CD4-positive, alpha-beta T cell treated with Interleukin-4 for 4 hours (primary cell): ENCODE data around the gene PAQR5.
A peak's percentile ranks its signal among the peaks of the same experiment; 100 is the strongest.
"Not testable (repeated sequence)": the region's sequence is repeated elsewhere in the genome, so short reads cannot be mapped to it uniquely, and the experiment has no call there.

Experiments
- DNase-seq: peaks from one replicate; pipeline ENCODE4 v3.0.0-alpha.2; 2020

Gene PAQR5, protein sequence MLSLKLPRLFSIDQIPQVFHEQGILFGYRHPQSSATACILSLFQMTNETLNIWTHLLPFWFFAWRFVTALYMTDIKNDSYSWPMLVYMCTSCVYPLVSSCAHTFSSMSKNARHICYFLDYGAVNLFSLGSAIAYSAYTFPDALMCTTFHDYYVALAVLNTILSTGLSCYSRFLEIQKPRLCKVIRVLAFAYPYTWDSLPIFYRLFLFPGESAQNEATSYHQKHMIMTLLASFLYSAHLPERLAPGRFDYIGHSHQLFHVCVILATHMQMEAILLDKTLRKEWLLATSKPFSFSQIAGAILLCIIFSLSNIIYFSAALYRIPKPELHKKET

DNA sequence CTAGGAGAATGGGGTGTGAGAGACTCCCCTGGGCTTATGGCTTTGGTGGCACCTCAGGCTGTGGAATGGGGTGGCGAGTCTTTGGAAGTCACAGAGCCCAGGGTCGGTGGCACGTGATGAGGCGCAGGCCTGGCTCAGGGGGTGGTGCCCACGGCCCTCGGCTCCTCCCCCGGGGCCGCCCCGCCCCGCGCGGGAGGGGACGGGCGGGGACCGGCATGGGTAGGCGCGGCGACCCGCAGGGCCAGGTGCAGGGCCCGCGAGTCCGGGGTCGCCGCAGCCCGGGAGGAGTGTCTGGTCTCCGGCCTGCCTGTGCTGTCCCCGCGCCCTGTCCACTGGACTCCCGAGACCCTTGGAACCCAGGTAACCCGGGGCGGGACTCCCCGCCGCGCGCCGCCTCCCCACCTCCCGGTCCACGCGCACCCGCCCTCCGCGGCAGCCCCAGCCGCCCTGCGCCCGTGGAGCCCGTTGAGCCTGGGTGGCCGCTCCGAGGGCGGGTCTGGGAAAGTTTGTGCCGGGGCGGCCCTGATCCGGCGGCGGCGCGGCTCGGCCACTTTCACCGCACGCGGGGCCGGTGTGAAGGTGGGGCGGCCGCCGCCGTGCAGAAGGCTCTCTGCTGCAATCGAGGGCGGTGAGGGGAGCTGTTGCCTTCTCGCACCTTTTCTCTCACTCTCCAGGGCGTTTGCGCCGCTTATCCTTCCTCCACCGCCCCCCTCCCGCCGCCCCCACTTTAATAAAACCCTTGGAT, at the start of gene PAQR5:
TSS of gene PAQR5 (plus strand) at position 216 of the 745 bp plus-strand sequence. CDS start 61,169 bp downstream, outside the sequence.
- DNase-seq: no peak

DNA sequence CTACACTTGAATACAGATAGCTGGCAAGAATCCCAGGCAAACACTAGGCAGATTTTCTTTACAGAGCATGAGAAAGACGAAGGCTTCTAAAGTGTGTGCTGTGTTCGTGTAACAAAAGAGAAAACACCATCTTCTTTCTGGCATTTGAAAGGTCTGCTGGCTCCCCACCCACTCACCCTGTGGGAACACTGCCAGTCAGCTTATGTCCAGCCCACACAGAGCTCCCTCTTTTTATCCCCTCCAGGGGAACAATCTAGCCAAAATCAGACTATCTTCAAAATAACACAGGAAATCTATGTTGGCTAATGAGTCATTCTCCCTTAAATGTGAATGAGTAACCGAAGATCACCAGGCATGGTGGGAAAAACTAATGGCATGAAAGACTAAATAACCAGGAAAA, 45.6 kb upstream of the PAQR5 start:
- DNase-seq: no peak

DNA sequence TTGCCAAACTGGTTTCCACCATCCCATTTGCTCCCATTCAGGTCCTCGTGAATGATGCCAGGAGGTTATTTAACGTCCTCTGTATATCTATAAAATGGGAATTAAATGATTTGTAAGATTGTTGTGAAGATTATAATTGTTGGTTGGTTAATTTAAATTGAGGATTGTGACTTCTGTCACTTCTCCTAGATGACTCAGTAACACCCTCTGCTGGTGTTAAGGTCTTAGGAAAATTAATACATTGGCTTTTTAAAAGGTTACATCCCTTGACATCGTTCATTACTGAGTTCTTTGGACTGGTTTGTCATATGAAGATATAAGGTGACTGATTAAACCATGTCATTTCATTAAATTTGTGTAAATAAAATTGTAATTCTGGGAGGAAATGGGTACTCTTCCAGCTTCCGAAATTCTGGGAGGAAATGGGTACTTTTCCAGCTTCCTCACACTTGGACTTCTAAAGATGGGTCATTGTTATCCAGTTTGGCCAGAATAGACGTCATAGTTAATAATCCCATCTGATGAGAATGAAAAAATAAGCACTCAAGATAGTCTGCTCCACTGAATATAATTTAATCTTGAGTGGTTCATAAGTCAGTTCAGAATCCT, 33.3 kb upstream of the PAQR5 start:
- peak; percentile 27 for DNase-seq

DNA sequence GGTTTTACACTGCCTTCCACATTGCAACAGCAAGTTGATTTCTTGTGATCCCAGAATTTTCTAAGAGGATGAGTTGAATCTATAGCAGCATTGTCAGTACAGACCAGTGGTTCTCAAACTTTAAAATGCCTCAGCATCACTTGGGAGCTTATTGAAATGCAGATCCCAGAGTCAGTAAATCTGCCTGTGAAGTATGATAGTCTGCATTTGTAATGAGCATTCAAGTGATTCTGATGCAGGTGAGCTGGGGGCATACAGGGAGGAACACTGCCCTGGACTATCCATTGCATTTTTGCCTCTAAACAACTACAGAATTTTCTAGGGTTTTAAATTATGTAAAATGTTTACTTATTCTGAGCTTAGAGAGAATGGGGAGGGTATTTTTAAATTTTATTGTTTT, 27.5 kb upstream of the PAQR5 start:
- DNase-seq: no peak

DNA sequence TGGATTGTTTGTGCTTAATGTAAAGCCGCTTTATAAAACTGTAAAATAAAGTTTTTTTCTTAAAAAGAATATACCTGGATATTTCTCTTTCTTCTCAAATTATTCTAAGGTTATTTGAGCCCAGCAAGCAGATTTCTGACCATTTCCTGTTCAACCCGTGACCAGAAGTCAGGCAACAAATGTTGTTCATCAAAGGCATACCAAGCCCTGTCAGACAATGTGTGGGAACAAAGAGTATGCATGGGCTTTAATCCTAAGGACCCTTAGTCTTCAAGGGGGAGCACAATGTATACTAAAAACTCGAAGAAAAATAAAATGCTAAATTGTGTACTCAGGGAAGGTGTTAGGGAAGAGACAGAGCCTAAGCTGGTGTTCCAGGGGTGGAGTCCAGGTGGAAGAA, 26.6 kb upstream of the PAQR5 start:
- no peak for DNase-seq

DNA sequence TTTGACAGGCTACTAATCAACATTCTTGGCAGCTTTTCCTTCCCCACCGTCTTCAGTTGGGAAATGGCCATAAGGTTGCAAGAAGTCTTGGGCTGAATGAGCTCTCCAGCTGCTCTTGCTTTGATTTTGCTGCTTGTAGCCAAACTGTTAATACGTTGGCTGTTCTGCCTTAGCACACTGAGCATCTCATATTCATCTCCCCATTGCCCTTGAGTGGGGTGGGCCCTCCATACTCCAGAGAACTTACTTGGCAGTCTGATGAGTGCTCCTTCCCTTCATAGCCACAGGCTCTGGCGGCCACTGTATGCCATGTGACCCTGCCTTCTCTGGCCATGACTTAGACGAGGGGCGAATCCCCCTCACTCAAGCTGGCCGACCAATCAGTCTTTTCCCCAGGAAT, 25.8 kb upstream of the PAQR5 start:
- DNase-seq: no peak

DNA sequence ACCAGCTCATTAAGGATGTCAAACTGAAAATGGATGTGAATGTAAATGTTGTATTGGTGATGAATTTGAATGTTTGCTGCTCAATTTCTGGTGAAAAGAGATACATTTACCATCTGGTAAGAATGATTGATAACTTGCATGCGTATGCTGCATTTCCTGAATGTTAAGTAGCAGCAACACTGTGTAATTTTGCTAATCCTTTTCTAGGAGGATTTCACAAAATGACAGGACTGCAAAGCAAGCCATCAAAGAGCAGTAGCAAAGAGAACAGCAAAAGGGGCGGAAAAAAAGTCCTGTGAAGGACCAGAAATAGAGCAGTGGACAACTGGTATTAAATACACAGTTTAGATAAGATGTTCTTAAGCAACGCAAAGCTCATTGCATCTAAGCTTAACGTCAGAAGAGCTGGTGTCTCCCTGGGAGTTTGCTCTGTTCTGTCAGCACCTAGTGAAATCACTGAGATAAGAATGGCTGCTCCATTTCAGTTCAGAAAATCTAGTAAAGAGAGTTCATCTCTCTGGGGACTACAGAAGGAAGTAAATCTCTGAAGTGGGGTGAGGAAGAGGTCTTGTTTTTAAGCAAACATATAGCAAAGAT, 23.5 kb upstream of the PAQR5 start:
- DNase-seq: no peak

DNA sequence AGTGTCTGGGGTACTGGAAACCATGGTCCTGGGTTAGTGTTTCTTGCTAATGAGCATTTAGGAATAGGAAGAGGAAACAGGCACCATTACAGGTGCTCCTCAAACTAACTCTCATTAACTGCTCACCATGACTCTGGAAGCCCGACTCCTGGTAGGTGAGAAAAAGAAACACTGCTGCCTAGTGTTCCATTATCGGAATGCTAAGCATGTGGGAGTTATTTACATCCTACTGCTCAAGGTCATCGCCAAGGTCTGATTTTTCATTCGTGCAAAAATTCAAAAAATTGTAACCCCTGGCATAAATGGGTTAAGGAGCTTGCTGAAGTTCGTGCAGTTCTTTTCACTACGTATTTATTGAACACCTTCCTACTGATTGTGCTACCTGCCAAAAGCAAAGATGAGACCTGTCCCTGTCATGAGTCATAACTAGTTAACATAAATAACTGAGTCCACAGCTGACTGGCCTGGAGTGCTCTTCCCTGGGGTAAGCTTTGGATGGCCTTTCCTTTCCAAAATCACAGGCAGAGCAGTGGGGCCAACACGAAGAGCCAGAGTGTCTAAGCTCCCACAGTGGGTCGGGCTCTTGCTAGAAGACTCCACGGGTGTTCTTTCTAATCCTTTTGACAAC, 22.7 kb upstream of the PAQR5 start:
- no peak for DNase-seq

DNA sequence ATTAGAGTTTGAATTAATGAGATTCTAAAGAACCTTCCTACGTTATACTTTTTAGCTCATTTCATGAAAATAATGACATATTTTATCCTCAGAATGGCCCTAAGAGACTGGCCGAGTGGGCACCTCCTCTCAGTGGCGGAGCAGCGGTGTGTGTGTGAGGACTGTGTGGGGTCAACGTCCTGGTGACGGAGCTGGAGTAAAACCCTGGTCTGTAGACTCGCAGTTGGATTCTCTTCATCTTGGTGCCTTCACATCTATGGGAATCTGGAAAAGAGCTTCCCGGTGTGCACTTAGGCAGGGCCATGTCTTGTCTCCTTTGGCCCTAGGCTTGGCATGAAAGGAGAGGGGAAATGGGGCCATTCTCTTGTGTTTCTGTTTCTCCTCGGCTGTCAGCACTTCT, 21.4 kb upstream of the PAQR5 start:
- DNase-seq: no peak

DNA sequence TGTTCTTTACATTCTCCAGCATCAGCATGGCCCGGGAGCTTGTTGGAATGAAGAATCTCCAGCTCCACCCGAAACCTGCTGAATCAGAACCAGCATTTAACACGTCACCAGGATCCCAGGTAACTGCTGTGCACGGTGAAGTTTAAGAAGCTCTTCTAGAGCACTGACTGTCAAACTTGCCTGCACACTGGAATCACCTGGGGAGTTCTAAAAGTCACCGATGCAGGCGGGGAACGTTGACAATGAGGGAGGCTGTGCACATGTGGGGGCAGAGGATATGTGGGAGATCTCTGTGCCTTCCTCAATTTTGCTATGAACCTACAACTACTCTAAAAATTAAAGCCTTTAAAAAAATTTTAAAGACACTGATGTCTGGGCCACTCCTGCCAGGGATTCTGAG, 19.1 kb upstream of the PAQR5 start:
- no peak for DNase-seq

DNA sequence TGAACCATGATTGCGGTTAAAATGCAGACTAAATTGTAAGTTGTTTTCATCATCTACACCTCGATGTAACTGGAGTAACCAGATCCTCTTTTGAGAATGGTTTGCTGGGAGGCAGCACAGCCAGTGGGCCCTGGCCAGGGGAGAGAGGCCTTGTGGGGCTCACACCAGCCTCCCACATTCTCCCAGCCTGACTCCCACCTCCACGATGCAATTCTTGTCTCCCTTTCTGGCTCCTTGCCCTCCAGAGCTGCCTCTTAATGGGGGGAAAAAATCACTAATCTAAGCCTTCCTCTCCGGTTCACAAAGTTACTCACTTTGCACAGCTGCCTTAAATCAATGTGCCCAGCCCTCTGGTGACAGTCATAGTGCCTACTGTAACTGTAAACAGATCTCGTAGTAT, 17.9 kb upstream of the PAQR5 start:
- no peak for DNase-seq

DNA sequence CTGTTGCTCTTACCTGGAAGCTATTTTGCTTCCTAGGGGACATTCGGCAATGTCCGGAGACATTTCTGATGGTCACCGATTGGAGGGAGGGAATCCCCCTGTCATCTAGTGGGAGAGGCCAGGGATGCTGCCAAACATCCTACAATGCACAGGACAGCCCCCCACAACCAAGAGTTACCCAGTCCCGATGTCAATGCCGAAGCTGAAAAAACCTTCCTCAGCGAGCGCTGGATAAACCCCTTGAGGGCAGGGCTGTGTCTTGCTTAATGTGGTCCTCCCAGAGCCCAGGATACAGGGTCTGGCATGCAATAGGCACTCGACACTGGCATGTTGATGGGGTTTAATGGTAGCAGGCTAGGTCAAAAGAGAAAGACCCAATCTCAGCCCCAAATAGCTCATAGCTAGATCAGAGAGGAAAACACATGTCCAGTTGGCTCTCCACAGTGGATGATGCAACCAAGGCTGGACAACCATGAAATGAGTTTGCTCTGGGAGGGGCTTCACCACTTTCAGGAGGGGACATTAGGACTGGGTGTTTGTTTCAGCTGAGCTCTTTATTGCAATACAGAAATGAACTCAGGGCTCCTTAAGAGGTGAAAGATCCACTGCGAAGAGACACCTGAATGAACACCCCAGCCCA, 16.5 kb upstream of the PAQR5 start:
- DNase-seq: no peak

DNA sequence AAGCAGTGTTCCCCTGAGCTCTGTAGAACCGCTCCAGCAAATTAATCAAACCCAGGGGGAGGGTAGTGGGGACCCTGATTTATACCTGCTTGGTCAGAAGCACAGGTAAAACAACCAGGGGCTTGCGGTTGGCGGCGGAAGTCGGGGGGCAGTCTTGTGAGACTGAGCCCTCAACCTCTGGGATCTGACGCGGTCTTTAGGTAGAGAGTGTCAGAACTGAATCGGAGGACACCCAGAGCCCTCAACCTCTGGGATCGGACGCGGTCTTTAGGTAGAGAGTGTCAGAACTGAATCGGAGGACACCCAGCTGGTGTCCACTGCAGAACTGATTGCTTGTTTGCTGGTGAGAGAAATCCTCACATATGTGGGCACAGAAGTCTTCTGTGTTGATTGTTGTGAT, 12.9 kb upstream of the PAQR5 start:
- DNase-seq: no peak

DNA sequence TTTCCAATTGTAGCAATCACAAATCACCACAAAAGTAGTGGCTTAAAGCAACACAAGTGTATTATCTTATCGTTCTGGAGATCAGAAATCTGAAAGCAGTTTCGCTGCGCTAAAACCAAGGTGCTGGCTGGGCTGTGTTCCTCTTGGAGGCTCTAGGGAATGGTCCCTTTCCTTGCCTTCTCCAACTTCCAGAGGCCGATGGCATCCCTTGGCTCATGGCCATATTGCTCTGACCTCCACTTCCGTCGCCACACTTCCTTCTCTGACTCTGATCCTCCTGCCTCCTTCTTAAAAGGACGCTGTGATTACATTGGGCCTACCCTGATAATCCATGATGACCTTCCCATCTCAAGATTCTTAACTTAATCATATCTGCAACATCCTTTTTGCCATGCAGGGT, 10.7 kb upstream of the PAQR5 start:
- no peak for DNase-seq

DNA sequence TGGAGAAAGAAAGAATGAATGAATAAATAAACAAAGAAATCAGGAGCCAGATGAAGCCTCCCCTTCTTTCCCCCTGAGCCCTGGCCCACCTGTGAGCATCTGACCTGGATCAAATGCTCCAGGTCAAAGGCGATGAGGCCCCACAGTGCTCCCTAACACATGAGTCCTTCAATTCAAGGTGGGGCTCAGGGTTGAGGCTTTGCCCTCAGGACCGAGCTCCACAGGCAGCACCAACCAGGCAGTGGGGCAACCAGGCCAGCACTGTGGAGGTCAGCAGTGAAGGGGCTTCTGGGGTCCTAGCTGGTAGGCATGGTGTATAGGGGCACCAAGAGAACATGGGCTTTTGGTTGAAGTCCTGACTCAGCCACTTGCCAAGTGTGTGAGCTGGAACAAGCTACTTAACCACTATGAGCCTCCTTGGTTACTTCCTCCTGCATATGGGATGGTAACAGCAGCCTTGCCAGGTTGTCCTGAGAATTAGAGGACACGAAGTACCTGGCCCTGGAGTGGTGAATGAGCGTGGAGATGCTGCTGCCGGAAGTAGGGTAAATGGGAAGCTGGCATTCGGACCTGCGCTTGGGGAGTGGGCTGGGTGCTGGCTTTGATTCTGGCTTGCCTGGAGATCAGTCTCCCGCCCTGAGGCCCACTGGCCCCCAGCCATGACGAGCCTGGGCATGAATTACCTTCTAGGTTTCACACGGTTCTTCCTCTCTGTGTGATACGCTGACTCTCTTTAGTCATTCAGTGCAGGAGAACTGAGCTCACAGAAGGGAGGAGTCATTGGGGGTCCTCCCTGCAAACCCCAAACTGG, 10.0 kb upstream of the PAQR5 start:
- no peak for DNase-seq

DNA sequence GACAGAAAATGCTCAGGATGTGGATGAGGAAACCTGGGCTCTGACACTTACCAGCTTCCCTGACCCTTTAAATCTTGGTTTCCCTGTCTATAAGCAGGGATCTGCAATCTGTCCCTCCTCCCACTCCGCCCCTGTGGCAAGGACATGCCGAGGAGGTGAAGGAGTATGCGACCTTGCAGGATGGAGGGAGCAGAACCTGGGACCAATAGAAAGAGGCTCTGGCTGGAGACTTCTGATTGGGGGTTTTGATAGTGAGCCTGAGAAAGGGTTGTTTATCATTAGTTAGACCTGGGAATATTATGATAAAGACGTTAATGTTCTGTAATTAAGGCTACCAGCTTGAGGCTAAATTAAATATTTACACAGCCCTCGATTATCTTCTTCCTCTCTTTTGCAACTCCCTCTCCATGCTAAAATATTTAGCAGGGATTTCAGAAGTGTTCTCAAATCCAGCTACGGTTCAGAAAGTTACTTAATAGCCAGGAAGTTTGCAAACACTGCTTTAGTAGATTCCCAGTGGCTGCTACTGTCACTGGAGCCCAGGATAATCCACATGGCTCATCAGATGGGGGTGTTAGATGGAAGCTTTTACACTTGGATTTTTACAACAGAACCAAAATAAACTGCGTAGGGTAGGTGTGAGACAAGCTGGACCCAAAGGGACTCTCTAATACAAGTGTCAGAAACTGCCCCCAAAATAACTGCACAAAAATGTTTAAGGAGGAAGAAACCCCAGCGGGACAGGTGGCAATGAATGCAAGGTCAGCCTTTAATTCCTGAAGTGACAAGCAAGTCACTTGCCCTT, 9.2 kb upstream of the PAQR5 start:
- DNase-seq: no peak

DNA sequence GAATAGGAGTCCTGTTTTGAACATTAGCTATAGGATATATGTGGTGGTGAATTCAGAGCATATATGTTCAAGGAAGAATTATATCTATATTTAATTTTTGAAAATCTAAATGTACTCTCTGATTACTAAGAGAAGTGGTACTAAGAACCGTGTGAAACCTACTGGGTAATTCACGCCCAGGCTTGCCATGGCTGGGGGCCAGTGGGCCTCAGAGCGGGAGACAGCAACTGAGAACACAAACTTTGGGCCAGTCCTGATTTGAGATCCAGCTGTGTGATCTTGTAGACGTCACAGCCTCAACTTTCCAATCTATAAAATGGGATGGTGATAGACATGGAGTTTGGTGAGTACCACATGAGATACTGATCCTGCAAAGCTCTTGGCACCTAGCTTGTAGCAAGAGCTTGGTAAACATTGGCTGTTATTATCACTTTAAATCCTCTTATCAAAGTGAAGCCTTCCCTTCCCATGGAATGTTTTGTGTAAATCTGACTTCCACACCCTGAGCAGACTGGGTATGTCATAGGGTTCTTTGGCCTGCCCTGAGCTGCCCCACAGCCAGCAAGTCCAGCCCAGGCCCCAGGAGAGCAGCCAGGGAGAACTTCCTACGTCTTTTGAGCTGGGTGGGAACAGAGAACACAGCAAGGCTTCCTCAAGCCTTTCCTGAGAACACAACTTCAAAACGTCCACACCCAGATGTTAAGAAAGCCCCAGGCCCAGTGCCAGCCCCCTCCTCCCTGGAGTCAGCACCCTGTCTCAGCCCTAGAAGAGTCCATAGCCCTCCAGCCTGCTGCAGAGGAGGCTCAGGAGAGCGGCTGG, 8.2 kb upstream of the PAQR5 start:
- no peak for DNase-seq

DNA sequence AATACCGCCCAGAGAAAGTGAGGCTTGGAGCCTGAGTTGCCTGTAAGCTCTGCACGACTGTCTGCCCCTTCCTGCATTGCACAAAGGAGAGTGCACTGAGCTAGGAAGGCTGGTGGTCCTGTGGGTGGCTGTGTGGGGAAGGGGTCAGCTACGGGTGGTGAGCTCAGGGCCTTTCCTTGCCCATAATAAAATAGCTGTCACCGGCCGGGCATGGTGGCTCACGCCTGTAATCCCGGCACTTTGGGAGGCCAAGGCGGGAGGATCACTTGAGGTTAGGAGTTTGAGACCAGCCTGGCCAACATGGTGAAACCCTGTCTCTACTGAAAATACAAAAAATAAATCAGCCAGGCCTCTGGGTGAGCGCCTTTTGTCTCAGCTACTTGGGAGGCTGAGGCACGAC, 7.1 kb upstream of the PAQR5 start:
- not testable (repeated sequence) for DNase-seq

DNA sequence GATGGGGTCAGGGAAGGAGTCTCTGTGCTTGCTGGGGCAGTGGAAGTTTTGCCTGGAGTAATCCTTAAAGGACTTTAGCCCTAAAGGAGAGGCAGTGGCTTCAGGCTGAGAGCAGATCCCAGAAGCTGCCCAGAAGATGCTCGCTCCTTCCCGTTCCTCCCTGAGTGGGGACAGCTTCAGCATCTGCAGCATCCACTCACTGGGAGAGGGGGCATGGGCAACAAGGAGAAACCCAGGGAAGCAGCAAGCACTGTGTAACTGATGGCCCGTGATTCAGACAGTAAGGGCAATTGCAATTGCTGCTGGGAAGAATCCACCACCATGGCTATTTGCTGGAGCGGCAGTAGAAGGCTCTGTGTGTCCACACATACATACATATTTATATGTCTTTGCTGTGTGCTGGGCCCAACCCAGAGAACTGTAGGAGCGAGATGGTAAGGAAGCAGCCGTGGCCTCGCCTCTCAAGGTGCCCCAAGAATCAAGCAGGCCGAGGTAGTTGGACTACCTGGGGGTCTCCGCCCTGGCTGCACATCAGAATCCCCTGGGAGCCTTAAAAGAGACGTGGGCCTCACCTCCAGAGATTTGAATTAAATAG, 5.8 kb upstream of the PAQR5 start:
- no peak for DNase-seq
